SK-N-SH treated with all-trans-retinoic acid at 6 μM for 48 hours (cell line): ENCODE results near the gene MUSK.

Experiments used
- ATAC-seq: fragments of 200-7000 bp; cut with Tn5 transposase; 3 replicates; pipeline ENCODE4 v1.9.1; 2020; ENCODE audit warnings: mild to moderate bottlenecking, moderate library complexity
- ARNTL ChIP-seq: fragments of 450-650 bp; formaldehyde crosslinking; IDR thresholded peaks from 2 replicates; pipeline ENCODE4 v1.5.0; 2020; ENCODE audit warnings: low read depth, mild to moderate bottlenecking, moderate library complexity, borderline replicate concordance
- BACH2 ChIP-seq: fragments of 250-450 bp; sonication (Bioruptor Pico); IDR thresholded peaks from 2 replicates; pipeline ENCODE4 v1.9.0; 2021; ENCODE audit warnings: mild to moderate bottlenecking, borderline replicate concordance
- CSDC2 ChIP-seq: fragments of 250-450 bp; sonication (Bioruptor Pico); IDR thresholded peaks from 2 replicates; pipeline ENCODE4 v1.5.0; 2020; ENCODE audit warnings: mild to moderate bottlenecking, moderate library complexity
- ESRRG ChIP-seq: fragments of 250-450 bp; sonication (Bioruptor Pico); IDR thresholded peaks from 2 replicates; pipeline ENCODE4 v1.6.1; 2021; ENCODE audit warnings: mild to moderate bottlenecking
- GLIS3 ChIP-seq: fragments of 250-450 bp; sonication (Bioruptor Pico); IDR thresholded peaks from 2 replicates; pipeline ENCODE4 v1.5.0; 2020; ENCODE audit warnings: mild to moderate bottlenecking, moderate library complexity
- OSR1 ChIP-seq: fragments of 250-450 bp; sonication (Bioruptor Pico); IDR thresholded peaks from 2 replicates; pipeline ENCODE4 v1.8.0; 2022; ENCODE audit warnings: moderate library complexity, mild to moderate bottlenecking, inconsistent platforms
- RARB ChIP-seq: fragments of 250-450 bp; sonication (Bioruptor Pico); IDR thresholded peaks from 2 replicates; pipeline ENCODE4 v1.8.0; 2021; ENCODE audit warnings: mild to moderate bottlenecking, moderate library complexity
- SNAI2 ChIP-seq: fragments of 250-450 bp; sonication (Bioruptor Pico); IDR thresholded peaks from 2 replicates; pipeline ENCODE4 v1.5.0; 2020; ENCODE audit warnings: mild to moderate bottlenecking, moderate library complexity
- TCF4 ChIP-seq: fragments of 250-450 bp; sonication (Bioruptor Pico); IDR thresholded peaks from 2 replicates; pipeline ENCODE4 v1.8.0; 2021; ENCODE audit warnings: mild to moderate bottlenecking, moderate library complexity, borderline replicate concordance
- TOX ChIP-seq: fragments of 250-450 bp; sonication (Bioruptor Pico); IDR thresholded peaks from 2 replicates; pipeline ENCODE4 v1.8.0; 2021; ENCODE audit warnings: mild to moderate bottlenecking, moderate library complexity, borderline replicate concordance
- ZC3H10 ChIP-seq: fragments of 250-450 bp; sonication (Bioruptor Pico); IDR thresholded peaks from 2 replicates; pipeline ENCODE4 v1.5.1; 2021; ENCODE audit warnings: mild to moderate bottlenecking, moderate library complexity
- ZFP3 ChIP-seq: fragments of 250-450 bp; sonication (Bioruptor Pico); IDR thresholded peaks from 2 replicates; pipeline ENCODE4 v1.5.0; 2020; ENCODE audit warnings: mild to moderate bottlenecking, moderate library complexity
- ZFP30 ChIP-seq: fragments of 450-650 bp; formaldehyde crosslinking; IDR thresholded peaks from 2 replicates; pipeline ENCODE4 v1.5.0; 2022; ENCODE audit warnings: mild to moderate bottlenecking, moderate library complexity
- ZNF565 ChIP-seq: fragments of 450-650 bp; formaldehyde crosslinking; conservative IDR thresholded peaks from 2 replicates; pipeline ENCODE4 v1.5.0; 2020; ENCODE audit warnings: low read depth, mild to moderate bottlenecking, moderate library complexity
- ZNF70 ChIP-seq: fragments of 450-650 bp; formaldehyde crosslinking; IDR thresholded peaks from 2 replicates; pipeline ENCODE4 v1.5.0; 2020; ENCODE audit warnings: mild to moderate bottlenecking, moderate library complexity
- ZNF8 ChIP-seq: fragments of 450-650 bp; formaldehyde crosslinking; IDR thresholded peaks from 2 replicates; pipeline ENCODE4 v1.5.0; 2020; ENCODE audit warnings: mild to moderate bottlenecking, moderate library complexity
- TF ChIP-seq, protein P1 (sequence below): fragments of 250-450 bp; sonication (Bioruptor Pico); IDR thresholded peaks from 2 replicates; pipeline ENCODE4 v1.8.0; 2020; ENCODE audit warnings: mild to moderate bottlenecking, moderate library complexity, borderline replicate concordance
- TF ChIP-seq, protein P2 (sequence below): fragments of 250-450 bp; sonication (Bioruptor Pico); IDR thresholded peaks from 2 replicates; pipeline ENCODE4 v1.5.0; 2020; ENCODE audit warnings: mild to moderate bottlenecking, moderate library complexity
- TF ChIP-seq, protein P3 (sequence below): fragments of 250-450 bp; sonication (Bioruptor Pico); IDR thresholded peaks from 2 replicates; pipeline ENCODE4 v1.5.1; 2021; ENCODE audit warnings: mild to moderate bottlenecking, moderate library complexity
- TF ChIP-seq, protein P4 (sequence below): fragments of 250-450 bp; sonication (Bioruptor Pico); IDR thresholded peaks from 2 replicates; pipeline ENCODE4 v1.5.1; 2020; ENCODE audit warnings: low read depth, mild to moderate bottlenecking, moderate library complexity
- TF ChIP-seq, protein P5 (sequence below): fragments of 250-450 bp; sonication (Bioruptor Pico); IDR thresholded peaks from 2 replicates; pipeline ENCODE4 v1.8.0; 2021; ENCODE audit warnings: low read depth, mild to moderate bottlenecking, moderate library complexity, borderline replicate concordance

The MUSK gene

DNA sequence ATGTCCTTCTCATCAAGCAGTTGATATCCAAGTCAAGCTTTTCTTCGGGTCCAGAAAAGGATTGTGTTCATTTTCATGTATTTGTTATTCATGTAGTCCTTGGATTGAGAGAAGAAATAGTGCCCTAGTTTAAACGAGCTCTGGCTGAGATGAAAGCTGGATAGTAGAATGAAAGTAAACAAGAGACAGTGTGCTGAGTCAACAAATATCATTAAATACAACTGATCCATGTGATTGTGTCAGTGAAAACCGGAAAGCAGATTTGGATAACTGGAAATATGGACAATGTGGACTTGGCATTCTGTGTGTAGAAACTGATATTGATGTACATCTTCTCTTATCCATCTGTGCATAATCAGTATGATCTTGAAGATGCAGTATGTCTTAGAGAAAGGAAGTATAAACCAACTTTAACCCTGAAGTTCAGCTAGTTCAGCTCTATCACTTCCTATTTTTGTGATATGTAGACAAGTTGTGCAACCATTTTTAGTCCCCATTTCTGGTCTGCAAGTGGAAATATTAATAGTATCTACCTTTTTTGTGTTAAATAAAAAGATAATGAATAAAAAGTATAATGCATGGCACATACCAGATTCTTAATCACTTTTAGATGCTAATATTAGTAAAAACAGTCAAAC is 4.4 kb downstream of the MUSK start:
- TF ChIP-seq, protein P1, sequence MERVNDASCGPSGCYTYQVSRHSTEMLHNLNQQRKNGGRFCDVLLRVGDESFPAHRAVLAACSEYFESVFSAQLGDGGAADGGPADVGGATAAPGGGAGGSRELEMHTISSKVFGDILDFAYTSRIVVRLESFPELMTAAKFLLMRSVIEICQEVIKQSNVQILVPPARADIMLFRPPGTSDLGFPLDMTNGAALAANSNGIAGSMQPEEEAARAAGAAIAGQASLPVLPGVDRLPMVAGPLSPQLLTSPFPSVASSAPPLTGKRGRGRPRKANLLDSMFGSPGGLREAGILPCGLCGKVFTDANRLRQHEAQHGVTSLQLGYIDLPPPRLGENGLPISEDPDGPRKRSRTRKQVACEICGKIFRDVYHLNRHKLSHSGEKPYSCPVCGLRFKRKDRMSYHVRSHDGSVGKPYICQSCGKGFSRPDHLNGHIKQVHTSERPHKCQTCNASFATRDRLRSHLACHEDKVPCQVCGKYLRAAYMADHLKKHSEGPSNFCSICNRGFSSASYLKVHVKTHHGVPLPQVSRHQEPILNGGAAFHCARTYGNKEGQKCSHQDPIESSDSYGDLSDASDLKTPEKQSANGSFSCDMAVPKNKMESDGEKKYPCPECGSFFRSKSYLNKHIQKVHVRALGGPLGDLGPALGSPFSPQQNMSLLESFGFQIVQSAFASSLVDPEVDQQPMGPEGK (CRISPR knock-in tag) = no peak
- TF ChIP-seq ZFP30 (CRISPR knock-in tag) (no peak), RARB (no peak), TOX (CRISPR knock-in tag) (no peak), ZFP3 (no peak), SNAI2 (CRISPR knock-in tag) (no peak), CSDC2 (CRISPR knock-in tag) (no peak), GLIS3 (no peak), TCF4 (CRISPR knock-in tag) (no peak), ZNF70 (no peak), ZNF8 (CRISPR knock-in tag) (no peak), ESRRG (CRISPR knock-in tag) (no peak), OSR1 (CRISPR knock-in tag) (no peak), ZC3H10 (CRISPR knock-in tag) (no peak), ARNTL (CRISPR knock-in tag) (no peak)
- TF ChIP-seq, protein P2, sequence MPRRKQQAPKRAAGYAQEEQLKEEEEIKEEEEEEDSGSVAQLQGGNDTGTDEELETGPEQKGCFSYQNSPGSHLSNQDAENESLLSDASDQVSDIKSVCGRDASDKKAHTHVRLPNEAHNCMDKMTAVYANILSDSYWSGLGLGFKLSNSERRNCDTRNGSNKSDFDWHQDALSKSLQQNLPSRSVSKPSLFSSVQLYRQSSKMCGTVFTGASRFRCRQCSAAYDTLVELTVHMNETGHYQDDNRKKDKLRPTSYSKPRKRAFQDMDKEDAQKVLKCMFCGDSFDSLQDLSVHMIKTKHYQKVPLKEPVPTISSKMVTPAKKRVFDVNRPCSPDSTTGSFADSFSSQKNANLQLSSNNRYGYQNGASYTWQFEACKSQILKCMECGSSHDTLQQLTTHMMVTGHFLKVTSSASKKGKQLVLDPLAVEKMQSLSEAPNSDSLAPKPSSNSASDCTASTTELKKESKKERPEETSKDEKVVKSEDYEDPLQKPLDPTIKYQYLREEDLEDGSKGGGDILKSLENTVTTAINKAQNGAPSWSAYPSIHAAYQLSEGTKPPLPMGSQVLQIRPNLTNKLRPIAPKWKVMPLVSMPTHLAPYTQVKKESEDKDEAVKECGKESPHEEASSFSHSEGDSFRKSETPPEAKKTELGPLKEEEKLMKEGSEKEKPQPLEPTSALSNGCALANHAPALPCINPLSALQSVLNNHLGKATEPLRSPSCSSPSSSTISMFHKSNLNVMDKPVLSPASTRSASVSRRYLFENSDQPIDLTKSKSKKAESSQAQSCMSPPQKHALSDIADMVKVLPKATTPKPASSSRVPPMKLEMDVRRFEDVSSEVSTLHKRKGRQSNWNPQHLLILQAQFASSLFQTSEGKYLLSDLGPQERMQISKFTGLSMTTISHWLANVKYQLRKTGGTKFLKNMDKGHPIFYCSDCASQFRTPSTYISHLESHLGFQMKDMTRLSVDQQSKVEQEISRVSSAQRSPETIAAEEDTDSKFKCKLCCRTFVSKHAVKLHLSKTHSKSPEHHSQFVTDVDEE (CRISPR knock-in tag) = no peak
- TF ChIP-seq, protein P3, sequence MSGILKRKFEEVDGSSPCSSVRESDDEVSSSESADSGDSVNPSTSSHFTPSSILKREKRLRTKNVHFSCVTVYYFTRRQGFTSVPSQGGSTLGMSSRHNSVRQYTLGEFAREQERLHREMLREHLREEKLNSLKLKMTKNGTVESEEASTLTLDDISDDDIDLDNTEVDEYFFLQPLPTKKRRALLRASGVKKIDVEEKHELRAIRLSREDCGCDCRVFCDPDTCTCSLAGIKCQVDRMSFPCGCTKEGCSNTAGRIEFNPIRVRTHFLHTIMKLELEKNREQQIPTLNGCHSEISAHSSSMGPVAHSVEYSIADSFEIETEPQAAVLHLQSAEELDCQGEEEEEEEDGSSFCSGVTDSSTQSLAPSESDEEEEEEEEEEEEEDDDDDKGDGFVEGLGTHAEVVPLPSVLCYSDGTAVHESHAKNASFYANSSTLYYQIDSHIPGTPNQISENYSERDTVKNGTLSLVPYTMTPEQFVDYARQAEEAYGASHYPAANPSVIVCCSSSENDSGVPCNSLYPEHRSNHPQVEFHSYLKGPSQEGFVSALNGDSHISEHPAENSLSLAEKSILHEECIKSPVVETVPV (CRISPR knock-in tag) = no peak
- TF ChIP-seq, protein P4, sequence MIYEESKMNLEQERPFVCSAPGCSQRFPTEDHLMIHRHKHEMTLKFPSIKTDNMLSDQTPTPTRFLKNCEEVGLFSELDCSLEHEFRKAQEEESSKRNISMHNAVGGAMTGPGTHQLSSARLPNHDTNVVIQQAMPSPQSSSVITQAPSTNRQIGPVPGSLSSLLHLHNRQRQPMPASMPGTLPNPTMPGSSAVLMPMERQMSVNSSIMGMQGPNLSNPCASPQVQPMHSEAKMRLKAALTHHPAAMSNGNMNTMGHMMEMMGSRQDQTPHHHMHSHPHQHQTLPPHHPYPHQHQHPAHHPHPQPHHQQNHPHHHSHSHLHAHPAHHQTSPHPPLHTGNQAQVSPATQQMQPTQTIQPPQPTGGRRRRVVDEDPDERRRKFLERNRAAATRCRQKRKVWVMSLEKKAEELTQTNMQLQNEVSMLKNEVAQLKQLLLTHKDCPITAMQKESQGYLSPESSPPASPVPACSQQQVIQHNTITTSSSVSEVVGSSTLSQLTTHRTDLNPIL = no peak
- ATAC-seq = no peak

DNA sequence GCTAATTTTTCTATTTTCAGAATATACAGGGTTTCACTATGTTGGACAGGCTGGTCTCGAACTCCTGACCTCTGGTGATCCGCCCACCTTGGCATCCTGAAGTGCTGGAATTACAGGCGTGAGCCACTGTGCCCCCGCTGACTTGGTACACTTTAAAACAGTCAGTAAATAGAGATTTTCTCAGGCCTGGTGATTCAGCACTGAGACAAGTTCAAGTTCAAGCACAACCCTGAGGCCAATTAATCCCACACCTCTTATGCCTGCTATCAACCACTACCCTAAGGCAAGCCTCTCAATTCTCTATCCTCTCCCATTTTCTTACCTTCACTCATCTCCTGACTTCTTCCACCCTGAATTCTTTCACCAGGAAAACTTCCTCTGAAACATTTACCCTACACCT is 18.9 kb downstream of the MUSK start:
- no peak for ATAC-seq
- TF ChIP-seq ESRRG (CRISPR knock-in tag) (no peak), ZC3H10 (CRISPR knock-in tag) (no peak), TOX (CRISPR knock-in tag) (no peak), RARB (no peak), GLIS3 (no peak), SNAI2 (CRISPR knock-in tag) (no peak), OSR1 (CRISPR knock-in tag) (no peak), ZFP30 (CRISPR knock-in tag) (no peak), BACH2 (CRISPR knock-in tag) (no peak), ZNF565 (CRISPR knock-in tag) (no peak)
- TF ChIP-seq, protein P5, sequence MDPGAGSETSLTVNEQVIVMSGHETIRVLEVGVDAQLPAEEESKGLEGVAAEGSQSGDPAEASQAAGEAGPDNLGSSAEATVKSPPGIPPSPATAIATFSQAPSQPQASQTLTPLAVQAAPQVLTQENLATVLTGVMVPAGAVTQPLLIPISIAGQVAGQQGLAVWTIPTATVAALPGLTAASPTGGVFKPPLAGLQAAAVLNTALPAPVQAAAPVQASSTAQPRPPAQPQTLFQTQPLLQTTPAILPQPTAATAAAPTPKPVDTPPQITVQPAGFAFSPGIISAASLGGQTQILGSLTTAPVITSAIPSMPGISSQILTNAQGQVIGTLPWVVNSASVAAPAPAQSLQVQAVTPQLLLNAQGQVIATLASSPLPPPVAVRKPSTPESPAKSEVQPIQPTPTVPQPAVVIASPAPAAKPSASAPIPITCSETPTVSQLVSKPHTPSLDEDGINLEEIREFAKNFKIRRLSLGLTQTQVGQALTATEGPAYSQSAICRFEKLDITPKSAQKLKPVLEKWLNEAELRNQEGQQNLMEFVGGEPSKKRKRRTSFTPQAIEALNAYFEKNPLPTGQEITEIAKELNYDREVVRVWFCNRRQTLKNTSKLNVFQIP = no peak
- TF ChIP-seq, protein P1 (CRISPR knock-in tag) = no peak
- TF ChIP-seq, protein P4 = no peak
- TF ChIP-seq, protein P3 (CRISPR knock-in tag) = no peak
